Stimulated activated CD8-positive, alpha-beta memory T cell treated with anti-CD3 and anti-CD28 coated beads, Interleukin-15, amount 100 ng/mL, for 4 hours (primary cell): ENCODE data around the gene SLC35A4.
"Not testable (repeated sequence)": the region's sequence is repeated elsewhere in the genome, so short reads cannot be mapped to it uniquely, and the experiment has no call there.

Experiments used
- DNase-seq, 2 donors: peaks; one replicate each; pipeline ENCODE4 v3.0.0-alpha.2; 2020; ENCODE audit warnings: low read depth in 2 of 2

The SLC35A4 gene

DNA sequence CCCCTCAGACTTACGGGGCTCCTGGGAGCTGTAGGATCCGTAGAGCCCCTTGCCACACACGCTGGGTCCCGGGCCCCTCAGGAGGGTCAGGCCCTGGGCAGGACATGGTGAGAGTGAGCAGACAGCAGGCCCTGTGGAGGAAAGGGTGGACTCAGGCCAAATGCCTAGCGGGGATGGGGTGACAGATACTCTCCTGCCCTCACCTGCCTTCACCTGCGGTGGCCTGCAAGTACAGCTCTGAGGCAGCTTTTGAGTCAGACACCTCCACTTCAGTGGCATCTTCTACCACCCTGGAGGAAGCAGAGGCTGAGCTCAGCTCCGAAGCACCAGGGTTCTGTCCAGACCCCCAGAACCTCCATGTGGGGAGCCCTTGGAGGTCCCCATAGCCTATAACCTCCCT lies 26.2 kb downstream of the SLC35A4 start:
- DNase-seq: no peak

GRCh38 chr5:140591747-140592372 lies 27.2 kb downstream of the SLC35A4 start:
- no peak for DNase-seq

DNA sequence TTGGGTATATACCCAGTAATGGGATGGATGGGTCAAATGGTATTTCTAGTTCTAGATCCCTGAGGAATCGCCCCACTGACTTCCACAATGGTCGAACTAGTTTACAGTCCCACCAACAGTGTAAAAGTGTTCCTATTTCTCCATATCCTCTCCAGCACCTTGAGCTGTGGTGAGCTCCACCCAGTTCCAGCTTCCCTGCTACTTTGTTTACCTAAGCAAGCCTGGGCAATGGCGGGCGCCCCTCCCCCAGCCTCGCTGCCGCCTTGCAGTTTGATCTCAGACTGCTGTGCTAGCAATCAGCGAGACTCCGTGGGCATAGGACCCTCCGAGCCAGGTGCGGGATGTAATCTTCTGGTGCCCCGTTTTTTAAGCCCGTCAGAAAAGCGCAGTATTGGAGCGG lies 28.4 kb downstream of the SLC35A4 start:
- DNase-seq: not testable (repeated sequence)

GRCh38 chr5:140594169-140594568 lies 29.5 kb downstream of the SLC35A4 start:
- no peak for DNase-seq

- no peak for DNase-seq
Measured at GRCh38 chr5:140595538-140596300, 31.1 kb downstream of the SLC35A4 start.

- no peak for DNase-seq
Measured at GRCh38 chr5:140596321-140596741, 31.7 kb downstream of the SLC35A4 start.

- DNase-seq: no peak
Measured at GRCh38 chr5:140598836-140599235, 34.2 kb downstream of the SLC35A4 start.

GRCh38 chr5:140600096-140600495 lies 35.5 kb downstream of the SLC35A4 start:
- no peak for DNase-seq

DNA sequence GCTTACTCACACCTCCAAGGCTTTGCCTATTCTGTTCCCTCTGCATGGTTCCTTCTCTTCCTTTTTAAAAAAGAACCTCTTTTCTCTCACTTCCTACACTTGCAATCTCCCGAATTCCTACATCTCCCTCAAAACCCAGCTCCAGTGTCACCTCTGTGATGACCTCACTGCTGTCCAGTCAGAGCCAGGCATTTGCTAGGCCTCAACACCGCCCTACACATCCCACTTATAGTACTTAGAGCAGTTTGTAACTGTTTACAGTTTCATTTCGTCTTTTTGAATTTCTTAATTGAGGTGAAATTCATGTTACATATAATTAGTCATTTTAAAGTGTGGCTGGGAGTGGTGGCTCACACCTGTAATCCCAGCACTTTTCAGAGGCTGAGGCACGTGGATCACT lies 37.5 kb downstream of the SLC35A4 start:
- no peak for DNase-seq

DNA sequence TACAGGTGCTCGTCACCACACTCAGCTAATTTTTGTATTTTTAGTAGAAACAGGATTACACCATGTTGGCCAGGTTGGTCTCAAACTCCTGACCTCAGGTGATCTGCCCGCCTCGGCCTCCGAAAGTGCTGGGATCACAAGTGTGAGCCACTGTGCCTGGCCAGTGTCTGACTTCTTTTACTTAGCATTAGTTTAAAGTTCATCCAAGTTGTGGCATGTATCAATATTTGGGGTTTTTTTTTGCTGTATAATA lies 38.7 kb downstream of the SLC35A4 start:
- not testable (repeated sequence) for DNase-seq

GRCh38 chr5:140603734-140604133 lies 39.1 kb downstream of the SLC35A4 start:
- no peak for DNase-seq

DNA sequence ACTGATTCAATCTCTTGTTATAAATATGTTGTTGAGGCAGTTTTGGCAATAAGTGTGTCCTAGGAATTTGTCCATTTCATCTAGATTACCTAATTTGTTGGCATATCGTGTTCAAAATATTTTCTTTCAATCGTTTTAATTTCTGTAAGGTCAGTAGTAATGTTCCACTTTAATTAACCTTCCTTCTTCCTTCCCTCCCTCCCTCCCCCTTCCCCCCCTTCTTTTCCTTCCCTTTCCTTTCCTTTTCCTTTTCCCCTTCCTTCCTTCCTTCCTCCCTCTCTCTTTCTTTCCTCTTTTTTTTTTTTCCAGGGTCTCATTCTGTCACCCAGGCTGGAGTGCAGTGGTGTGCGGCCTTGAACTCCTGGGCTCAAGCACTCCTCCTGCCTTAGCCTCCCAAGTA lies 41.3 kb downstream of the SLC35A4 start:
- no peak for DNase-seq

DNA sequence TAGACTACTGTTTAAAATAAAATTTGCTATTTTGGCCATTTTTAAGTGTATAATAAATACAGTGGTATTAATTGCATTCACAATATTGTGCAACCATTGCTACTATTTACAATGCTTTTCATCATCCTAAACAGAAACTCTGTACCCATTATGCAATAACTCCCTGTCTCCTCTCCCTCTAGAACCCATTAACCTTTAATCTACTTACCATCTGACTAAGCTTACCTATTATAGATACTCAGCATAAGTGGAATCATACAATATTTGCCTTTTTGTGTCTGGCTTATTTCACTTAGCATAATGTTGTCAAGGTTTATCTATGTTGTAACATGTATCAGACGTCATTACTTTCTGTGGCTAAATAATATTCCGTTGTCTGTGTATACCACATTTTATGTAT lies 42.4 kb downstream of the SLC35A4 start:
- no peak for DNase-seq

- no peak for DNase-seq
Measured at GRCh38 chr5:140608722-140609121, 44.1 kb downstream of the SLC35A4 start.

GRCh38 chr5:140609126-140609525 lies 44.5 kb downstream of the SLC35A4 start:
- DNase-seq: no peak

DNA sequence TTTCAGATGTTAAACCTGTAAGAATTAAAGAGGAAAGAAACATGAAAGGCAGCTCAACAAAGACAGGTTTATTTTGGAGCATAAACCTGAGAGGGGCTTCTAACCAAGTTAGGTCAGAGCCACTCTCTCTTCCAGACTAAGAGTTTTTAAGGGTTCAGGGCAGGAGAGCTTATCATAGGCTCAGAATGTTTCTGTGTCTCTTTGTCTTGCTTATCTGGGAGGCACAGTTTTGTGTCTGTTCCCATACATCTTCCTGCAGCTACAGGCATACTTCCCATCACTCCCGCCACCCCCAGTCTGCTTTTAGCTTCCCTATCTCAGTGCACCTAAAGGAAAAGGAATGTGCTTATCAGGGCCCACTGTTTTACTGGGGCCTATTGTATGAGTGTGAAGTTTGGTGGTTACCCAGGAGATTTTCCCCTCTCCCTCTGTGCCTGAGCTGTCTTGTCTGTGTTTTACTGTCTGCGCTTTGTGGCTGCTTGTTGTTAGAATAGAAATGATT lies 46.4 kb downstream of the SLC35A4 start:
- DNase-seq: no peak
